ENCODE measurements around the gene GLTPD2.

GLTPD2 gene

DNA sequence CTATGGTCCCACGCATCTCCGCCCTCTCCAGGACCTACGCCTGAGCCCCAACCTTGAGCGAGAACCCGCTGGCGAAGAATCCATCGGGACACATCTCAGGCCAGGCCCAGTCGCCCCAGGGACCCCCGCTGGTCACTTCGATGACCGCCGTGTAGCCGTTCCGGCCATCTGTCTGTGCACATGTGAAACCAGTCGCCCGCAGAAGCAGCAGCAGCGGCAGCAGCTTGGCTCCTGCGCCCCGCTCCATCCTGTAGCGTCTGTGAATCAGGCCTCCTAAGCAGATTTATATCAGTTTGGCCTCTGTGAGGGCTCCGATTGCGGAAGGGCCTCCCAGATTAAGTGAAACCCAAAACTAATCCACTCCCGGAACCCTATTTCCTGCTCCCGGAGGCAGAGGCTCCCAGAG, 2.7 kb upstream of the GLTPD2 start, which contains the start of gene VMO1:
TSS of gene VMO1 (minus strand) at position 259 of the 406 bp plus-strand sequence. CDS start at position 247, 12 bp downstream.
- H3K4me3 ChIP-seq (ENCODE audit: low read length) = no peak within 1 kb of the TSS
- no peak for TF ChIP-seq ZNF274 (IDR thresholded peaks at IDR 0.05; ENCODE audit: low read depth, low read length)

DNA sequence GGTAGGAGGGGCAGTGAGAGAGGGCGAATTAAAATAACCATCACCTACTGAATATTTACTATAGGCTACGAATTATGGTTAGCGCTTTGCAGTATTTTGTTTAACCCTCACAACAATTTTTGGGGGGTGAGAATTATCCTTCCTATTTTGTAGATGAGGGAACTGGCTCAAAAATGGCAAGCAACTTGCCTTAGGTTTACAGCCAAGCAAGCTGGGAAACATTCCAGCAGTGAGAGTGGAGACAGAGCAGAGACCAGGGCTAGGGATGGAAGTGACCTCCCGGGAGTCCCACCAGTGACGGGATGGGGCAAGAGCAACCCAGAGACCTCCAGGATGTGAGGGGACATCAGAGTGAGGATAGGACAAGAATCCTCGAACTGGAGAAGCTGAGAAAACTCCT, 2.2 kb upstream of the GLTPD2 start:
- H3K4me3 ChIP-seq (ENCODE audit: low read length) = no peak overlapping the region
- TF ChIP-seq ZNF274 (IDR thresholded peaks at IDR 0.05; ENCODE audit: low read depth, low read length) = no peak

DNA sequence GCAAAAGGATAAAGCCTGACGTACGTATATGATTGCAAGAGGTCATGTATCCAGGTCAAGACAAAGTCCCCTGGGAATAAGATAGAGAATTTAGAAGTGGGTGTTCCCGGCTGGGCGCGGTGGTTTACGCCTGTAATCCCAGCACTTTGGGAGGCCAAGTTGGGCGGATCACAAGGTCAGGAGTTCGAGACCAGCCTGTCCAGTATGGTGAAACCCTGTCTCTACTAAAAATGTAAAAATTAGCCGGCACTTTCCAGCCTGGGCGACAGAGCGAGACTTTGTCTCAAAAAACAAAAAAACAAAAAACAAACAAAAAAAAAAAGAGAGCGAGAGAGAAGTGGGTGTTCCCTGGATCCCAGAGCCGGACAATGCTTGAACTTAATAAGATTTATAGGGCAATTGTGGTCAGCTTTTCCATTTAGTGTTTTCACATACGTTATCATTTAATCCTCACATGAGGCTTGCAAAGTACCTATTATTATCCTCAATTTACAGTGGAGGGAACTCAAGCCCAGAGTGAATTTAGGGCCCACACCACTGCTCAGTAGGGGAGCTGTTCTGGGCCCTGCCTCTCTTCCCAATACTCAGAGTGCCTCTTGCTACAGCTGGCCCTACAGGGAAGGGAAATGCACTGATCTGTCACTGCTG, 481 bp upstream of the GLTPD2 start:
- H3K4me3 ChIP-seq (ENCODE audit: low read length) = no peak overlapping the region
- no peak for TF ChIP-seq ZNF274 (IDR thresholded peaks at IDR 0.05; ENCODE audit: low read depth, low read length)

DNA sequence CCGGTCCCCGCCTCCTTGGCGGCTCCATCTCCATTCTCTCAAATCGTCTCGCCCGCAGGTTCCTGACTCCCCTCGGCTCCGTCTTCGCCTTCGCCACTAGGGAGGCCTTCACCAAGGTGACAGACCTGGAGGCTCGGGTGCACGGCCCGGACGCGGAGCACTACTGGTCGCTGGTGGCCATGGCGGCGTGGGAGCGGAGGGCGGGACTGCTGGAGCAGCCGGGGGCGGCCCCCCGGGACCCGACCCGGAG, 862 bp downstream of the GLTPD2 start:
- H3K4me3 ChIP-seq (ENCODE audit: low read length) = peak overlapping the region; percentile 67; the same call in 1 of the 2 replicates
- TF ChIP-seq ZNF274 (IDR thresholded peaks at IDR 0.05; ENCODE audit: low read depth, low read length) = no peak

DNA sequence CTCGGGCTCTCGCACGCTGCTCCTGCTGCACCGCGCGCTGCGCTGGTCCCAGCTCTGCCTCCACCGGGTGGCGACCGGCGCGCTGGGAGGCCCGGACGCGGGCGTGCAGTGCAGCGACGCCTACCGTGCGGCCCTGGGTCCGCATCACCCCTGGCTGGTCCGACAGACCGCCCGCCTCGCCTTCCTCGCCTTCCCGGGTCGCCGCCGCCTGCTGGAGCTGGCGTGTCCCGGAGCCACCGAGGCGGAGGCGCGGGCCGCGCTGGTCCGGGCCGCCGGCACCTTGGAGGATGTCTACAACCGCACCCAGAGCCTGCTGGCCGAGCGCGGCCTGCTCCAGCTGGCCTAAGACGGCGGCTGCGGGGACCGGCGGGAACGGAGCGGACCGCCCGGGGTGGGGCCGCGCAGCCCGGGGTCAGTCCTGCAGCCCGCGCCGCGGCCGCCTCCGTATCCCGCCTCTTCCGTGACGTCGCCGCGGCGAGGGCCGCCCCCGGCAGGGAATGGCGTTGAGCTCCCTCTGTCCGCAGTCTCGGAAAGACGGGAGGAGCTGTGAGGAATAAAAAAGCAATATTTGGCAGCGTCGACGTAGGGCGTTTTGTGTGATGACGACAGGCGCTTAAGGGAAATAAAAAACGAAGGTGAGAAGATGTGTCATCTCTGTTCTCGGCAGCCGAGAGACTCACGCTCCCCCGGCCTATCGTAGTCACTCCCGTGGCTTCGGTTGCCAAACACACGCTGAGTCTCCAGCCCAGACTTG, 1.4 kb downstream of the GLTPD2 start:
- no peak for TF ChIP-seq ZNF274 (IDR thresholded peaks at IDR 0.05; ENCODE audit: low read depth, low read length)
- peak overlapping the region; percentile 67; the same call in 1 of the 2 replicates for H3K4me3 ChIP-seq (ENCODE audit: low read length)

DNA sequence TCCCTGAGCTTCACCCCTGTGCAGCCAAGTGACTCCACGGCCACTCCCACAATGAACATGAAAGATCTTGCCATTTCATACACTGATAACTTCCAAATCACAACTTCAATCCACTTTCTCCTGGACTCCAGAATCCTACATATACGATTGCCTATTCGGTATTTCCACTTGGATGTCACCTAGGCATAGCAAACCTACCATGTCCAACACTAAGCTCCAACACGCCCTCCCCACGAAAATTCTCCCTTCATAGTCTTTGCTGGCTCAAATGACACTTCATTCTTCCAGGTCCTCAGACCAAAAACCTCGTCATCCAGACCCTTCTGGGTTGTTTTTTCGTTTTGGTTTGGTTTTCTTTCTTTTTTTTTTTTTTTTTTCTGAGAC, 1.9 kb downstream of the GLTPD2 start:
- TF ChIP-seq ZNF274 (IDR thresholded peaks at IDR 0.05; ENCODE audit: low read depth, low read length) = no peak
- H3K4me3 ChIP-seq (ENCODE audit: low read length) = peak overlapping the region; percentile 67; the same call in 1 of the 2 replicates

DNA sequence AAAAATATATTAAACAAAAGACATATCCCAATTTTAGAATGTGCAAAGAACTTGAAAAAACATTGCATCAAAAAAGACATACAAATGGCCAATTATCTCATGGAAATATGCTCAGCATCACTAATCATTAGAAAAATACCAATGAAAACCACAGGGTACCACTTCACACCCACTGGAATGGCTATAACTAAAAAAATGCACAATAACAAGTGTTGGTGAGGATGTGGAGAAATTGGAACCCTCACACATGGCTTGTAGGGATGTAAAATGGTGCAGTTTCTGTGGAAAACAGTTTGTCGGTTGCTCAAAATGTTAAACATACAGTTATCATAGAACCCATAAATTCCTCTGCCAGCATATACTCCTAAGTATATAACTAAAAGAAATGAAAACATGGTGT, 6.4 kb downstream of the GLTPD2 start:
- H3K4me3 ChIP-seq (ENCODE audit: low read length) = no peak overlapping the region
- TF ChIP-seq ZNF274 (IDR thresholded peaks at IDR 0.05; ENCODE audit: low read depth, low read length) = no peak

DNA sequence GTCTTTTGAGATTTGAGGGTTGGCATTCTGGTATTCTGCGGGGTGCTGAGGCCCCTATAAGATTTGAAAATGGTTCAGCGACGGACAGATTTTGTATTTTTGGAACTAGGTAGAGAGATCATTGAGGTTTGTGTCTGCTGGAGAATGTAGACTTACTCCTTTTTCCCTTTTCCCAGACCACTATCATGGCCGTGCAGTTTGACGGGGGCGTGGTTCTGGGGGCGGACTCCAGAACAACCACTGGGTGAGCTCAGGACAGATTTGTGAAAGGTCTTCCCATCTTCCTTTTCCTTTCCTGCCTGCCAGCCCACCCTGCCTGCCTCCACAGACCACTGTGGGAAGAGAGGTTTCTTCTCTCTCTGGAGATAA, 7.8 kb downstream of the GLTPD2 start:
- H3K4me3 ChIP-seq (ENCODE audit: low read length) = peak overlapping the region; percentile 87
- TF ChIP-seq ZNF274 (IDR thresholded peaks at IDR 0.05; ENCODE audit: low read depth, low read length) = no peak

DNA sequence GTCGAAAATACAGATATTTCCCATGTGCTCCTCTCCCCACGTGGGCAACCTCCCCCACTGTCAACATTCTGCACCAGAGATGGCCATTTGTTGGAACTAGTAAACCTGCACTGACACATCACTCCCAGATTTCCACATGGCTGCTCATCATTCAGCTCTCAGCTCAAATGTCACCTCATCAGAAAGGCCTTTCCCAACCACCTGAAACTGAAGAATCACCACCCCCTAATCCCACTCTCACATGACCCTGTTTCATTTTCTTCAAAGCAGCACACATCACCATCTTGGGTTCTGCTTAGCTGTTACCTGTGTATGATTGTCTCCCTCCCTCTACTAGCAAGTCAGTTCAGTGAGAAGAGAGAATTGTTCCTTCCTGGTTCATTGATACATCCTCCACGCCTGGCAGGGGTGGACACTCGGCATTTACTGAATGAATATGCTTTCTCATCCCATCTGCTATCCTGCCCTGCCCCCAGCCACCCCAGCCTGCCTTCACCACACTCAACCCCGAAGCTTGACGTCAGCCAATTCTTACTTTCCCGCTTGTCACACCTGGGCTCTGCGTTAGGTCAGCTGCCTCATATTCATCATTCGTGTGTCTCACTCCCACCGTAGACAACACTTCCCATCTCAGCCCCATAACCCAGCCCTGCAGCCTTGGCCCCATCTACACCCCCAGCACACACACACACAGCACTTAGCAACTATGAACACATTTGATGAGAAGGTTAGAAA, 11.9 kb downstream of the GLTPD2 start:
- no peak for TF ChIP-seq ZNF274 (IDR thresholded peaks at IDR 0.05; ENCODE audit: low read depth, low read length)
- H3K4me3 ChIP-seq (ENCODE audit: low read length) = no peak overlapping the region

DNA sequence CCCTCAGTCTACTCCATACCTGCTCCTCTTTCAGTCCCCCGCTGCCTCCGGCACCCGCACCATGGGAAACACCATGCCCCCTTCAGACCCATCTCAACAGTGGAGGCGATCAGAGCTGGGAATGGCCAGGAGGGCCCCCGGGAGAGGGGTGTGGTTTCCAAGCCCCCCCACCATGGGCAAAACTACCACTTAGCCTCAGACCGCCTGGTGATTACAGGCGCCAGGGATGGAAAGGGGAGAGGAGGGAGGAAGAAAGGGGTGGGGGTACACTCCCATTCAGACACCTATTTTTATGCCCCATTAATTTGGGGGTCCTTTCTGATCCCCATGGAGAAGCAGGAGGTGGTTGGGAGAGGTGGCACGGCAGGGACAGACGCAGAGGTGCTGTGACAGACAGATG, 13.5 kb downstream of the GLTPD2 start, which contains the start of gene C17orf114:
TSS of gene C17orf114 (minus strand) at position 101 of the 400 bp plus-strand sequence.
- no peak for TF ChIP-seq ZNF274 (IDR thresholded peaks at IDR 0.05; ENCODE audit: low read depth, low read length)
- H3K4me3 ChIP-seq (ENCODE audit: low read length) = no peak within 1 kb of the TSS

DNA sequence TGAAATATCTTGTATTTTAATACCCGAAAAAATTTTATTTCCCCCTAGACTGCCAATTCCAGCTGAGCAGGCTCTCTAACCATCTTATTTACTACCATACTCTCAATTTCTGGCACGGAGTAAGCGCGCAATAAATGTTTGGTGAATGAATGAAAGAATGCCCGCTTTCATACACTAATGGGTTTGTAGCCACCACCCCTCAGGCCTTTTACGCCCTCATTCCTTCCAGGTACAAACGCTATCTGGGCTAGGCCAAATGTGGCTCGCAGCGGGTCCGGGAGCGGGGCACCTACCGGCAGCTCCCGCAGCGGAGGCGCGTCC, 17.7 kb downstream of the GLTPD2 start:
- no peak for TF ChIP-seq ZNF274 (IDR thresholded peaks at IDR 0.05; ENCODE audit: low read depth, low read length)
- H3K4me3 ChIP-seq (ENCODE audit: low read length) = peak overlapping the region; percentile 92

DNA sequence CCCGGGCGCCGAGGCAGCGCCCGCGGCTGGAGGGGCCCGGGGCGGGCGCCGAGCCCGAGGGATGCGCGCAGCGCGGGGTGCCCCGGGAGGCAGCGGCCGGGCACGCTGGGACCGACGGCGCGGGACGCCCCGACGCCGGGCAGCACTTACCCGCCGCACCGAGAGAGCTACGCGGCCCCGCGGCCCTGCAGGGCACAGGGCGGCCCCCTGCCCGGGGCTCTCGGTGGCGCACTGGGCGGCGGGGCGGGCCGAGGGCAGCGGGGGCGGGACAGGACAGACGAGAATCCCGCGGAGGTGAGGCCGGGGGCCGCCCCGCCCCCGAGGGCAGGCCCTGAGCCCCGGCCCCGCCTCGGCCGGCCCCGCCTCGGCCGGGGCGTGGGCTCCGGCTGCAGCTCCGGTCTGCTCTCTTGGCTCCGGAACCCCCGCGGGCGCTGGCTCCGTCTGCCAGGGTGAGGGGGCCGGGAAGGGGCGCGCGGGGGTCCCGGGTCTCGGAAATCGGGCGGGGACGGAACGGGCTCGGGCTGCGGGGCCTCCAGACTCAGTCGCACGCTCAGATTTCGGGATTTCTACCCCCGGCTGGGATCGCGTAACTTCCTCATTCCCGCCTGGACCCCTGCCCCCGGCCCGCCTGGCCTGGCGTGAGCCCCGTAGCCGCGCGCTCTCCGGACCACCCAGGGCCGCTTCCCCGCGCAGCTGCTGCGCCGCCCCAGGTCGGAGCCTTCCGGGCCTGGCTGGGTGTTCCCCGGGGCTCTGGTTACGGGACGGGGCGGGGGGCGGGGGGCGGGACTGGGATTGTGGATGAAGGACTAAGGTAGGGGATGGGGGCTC, 18.2 kb downstream of the GLTPD2 start, which contains the start of gene PLD2:
TSS of gene PLD2 (plus strand) at position 376 of the 828 bp plus-strand sequence. CDS start 621 bp downstream, outside the sequence.
- no peak for TF ChIP-seq ZNF274 (IDR thresholded peaks at IDR 0.05; ENCODE audit: low read depth, low read length)
- peak within 1 kb of the TSS; percentile 92 for H3K4me3 ChIP-seq (ENCODE audit: low read length)

DNA sequence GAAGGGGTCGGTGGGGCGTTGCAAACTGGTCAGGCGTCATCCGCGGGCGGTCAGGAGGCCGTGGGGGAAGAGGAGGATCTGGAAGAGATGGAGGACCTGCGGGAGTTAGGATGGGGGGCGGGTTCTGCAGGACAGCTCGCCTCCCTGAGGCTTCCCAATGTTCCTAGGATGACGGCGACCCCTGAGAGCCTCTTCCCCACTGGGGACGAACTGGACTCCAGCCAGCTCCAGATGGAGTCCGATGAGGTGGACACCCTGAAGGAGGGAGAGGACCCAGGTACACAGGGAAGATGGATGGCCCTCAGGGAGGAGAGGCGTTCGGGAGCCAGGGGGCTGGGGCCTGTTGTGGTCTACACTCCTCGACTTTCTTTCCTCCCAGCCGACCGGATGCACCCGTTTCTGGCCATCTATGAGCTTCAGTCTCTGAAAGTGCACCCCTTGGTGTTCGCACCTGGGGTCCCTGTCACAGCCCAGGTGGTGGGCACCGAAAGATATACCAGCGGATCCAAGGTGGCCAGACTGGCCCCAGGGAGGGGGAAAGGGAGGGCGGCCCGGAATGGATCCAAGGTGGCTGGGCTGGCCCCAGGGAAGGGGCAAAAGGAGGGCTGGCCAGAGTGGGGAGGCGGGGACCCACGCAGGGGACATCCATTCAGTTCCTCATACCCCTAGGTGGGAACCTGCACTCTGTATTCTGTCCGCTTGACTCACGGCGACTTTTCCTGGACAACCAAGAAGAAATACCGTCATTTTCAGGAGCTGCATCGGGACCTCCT, 19.0 kb downstream of the GLTPD2 start:
- no peak for TF ChIP-seq ZNF274 (IDR thresholded peaks at IDR 0.05; ENCODE audit: low read depth, low read length)
- peak overlapping the region; percentile 92; the same call in 1 of the 2 replicates for H3K4me3 ChIP-seq (ENCODE audit: low read length)

Data from GM08714 (cell line).